ENCODE results near the gene ACTN2.
A peak's percentile ranks its signal among the peaks of the same experiment; 100 is the strongest.

The ACTN2 gene

DNA sequence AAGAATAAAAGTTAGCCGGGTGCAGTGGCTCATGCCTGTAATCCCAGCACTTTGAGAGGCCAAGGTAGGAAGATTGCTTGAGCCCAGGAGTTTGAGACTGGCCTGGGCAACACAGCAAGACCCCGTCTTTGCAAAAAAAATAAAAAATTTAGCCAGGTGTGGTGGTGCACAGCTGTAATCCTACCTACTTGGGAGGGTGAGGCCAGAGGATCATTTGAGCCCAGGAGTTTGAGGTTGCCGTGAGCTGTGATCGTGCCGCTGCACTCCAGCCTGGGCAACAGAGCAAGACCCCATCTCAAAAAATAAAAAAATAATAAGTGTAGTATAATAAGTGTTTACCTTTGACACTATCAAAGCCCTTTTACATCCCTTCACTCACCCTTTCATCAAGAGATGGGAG lies 5.0 kb downstream of the ACTN2 start:
- H3K4me3 ChIP-seq (ENCODE audit: extremely low read depth, insufficient read depth, low read length, poor library complexity, severe bottlenecking), result no peak overlapping the region
- H3K9me3 ChIP-seq (ENCODE audit: control insufficient read depth, low read length), result no peaks in the 10 kb centered on the region
- peaks cover 7% of the 10 kb centered on the region for H3K4me1 ChIP-seq (ENCODE audit: control insufficient read depth, insufficient read depth, low read length, poor library complexity, severe bottlenecking)
- no peak overlapping the region for H3K27ac ChIP-seq (ENCODE audit: low read depth, low read length, severe bottlenecking)
- WGBS, 2 experiments (ENCODE audit: insufficient coverage in 2 of 2), result 73 to 100% methylated on average over 2 of the region's 5 CpGs
- no peaks in the 10 kb centered on the region for H3K36me3 ChIP-seq (ENCODE audit: control insufficient read depth, insufficient read depth, low read length)

DNA sequence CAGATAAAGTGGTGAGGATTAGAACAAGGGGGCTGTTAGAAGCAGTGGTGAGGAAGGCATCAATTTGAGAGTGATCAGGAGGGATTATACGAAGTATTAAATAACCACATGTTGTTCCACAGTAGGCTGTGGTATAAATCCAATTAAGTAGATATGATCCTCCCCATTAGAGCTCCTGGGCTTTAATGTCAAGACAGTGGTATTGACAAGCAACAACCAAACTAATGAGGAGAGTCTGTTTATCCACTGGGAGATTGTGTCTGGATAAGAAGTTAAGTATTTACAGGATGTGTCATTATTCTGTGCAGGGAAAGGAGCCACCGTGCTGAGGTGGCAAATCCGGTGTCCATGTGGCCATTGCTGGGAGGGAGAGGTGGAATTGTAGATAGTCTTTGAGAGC lies 5.8 kb downstream of the ACTN2 start:
- peaks cover 7% of the 10 kb centered on the region for H3K4me1 ChIP-seq (ENCODE audit: control insufficient read depth, insufficient read depth, low read length, poor library complexity, severe bottlenecking)

DNA sequence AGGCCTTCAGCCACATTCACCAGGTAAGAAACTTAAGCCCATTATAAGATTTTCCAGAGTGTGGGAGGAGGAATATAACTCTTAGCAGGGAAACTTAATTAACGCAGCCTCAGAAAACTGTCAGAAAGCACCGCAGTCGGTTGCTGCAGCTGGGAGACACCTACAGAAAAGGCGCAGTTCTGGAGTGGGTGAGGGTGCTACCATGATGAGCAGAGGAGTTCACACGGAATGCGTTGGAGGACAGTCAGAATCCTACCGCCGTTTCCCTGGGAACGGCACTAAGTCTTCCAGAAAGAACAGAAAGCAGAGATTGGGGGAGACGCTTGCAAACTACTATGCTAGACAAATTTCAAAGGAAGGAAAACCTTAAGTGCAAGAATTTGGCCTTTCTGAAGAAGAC lies 6.4 kb downstream of the ACTN2 start:
- Histone ChIP-seq H3K9me3 (ENCODE audit: control insufficient read depth, low read length) (no peaks in the 10 kb centered on the region), H3K36me3 (ENCODE audit: control insufficient read depth, insufficient read depth, low read length) (no peaks in the 10 kb centered on the region), H3K4me1 (ENCODE audit: control insufficient read depth, insufficient read depth, low read length, poor library complexity, severe bottlenecking) (peaks cover 7% of the 10 kb centered on the region), H3K4me3 (ENCODE audit: extremely low read depth, insufficient read depth, low read length, poor library complexity, severe bottlenecking) (no peak overlapping the region), H3K27ac (ENCODE audit: low read depth, low read length, severe bottlenecking) (no peak overlapping the region)
- WGBS, 2 experiments (ENCODE audit: insufficient coverage in 2 of 2), result 89 to 91% methylated on average over 9 to 10 of the region's 10 CpGs

More for the DNA sequence above, 5.8 kb downstream of the ACTN2 start:
- Histone ChIP-seq H3K27ac (ENCODE audit: low read depth, low read length, severe bottlenecking) (no peak overlapping the region), H3K4me3 (ENCODE audit: extremely low read depth, insufficient read depth, low read length, poor library complexity, severe bottlenecking) (no peak overlapping the region), H3K36me3 (ENCODE audit: control insufficient read depth, insufficient read depth, low read length) (no peaks in the 10 kb centered on the region), H3K9me3 (ENCODE audit: control insufficient read depth, low read length) (no peaks in the 10 kb centered on the region)
- WGBS, 2 experiments (ENCODE audit: insufficient coverage in 2 of 2), result 80 to 89% methylated on average over 2 of the region's 3 CpGs

DNA sequence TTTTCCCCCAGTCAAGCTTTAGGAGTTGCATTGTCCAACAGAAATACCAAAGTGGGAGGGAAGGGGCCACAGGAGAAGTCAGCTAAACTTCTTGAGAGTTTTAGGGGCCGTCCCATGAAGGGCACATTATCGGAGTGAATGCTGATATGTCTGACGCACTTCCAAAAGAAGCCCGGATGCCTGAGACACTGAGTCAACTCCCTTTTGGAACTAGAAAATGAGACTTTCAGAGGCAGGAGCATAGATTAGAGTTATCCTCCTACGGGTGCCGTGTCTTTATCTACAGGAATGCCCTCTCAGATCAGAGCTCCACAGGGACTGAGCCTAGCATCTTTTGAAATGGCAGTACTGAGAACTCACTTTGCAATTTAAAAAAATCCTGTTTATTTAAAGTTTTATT lies 13.1 kb downstream of the ACTN2 start:
- 59 to 65% methylated on average over 6 of the region's 6 CpGs for WGBS, 2 experiments (ENCODE audit: insufficient coverage in 2 of 2)
- H3K36me3 ChIP-seq (ENCODE audit: control insufficient read depth, insufficient read depth, low read length), result no peaks in the 10 kb centered on the region

DNA sequence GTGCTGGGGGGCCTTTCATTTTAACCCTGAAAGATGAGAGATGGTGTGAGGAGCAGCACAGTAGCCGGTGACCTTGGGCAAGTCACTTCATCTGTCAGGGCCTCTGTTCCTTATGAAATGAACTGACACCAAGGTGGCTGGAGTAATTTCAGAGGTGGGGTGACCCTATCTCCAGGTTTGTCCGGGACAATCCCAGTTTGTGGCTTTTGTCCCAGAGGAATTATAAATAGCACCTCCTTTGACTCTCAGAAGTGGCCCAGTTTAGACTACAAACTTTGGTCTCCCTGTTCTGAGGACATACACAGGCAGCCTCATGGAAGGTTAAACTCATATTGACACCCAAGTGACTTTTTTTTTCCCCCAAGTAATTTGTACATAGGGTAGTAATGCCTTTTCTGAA lies 14.6 kb downstream of the ACTN2 start:
- Histone ChIP-seq H3K36me3 (ENCODE audit: control insufficient read depth, insufficient read depth, low read length) (no peaks in the 10 kb centered on the region), H3K9me3 (ENCODE audit: control insufficient read depth, low read length) (no peaks in the 10 kb centered on the region), H3K27ac (ENCODE audit: low read depth, low read length, severe bottlenecking) (no peak overlapping the region), H3K4me1 (ENCODE audit: control insufficient read depth, insufficient read depth, low read length, poor library complexity, severe bottlenecking) (peaks cover 22% of the 10 kb centered on the region), H3K4me3 (ENCODE audit: extremely low read depth, insufficient read depth, low read length, poor library complexity, severe bottlenecking) (no peak overlapping the region)
- 72 to 80% methylated on average over 2 of the region's 2 CpGs for WGBS, 2 experiments (ENCODE audit: insufficient coverage in 2 of 2)

More for the DNA sequence above, 13.1 kb downstream of the ACTN2 start:
- Histone ChIP-seq H3K4me1 (ENCODE audit: control insufficient read depth, insufficient read depth, low read length, poor library complexity, severe bottlenecking) (peaks cover 16% of the 10 kb centered on the region), H3K27ac (ENCODE audit: low read depth, low read length, severe bottlenecking) (peak overlapping the region; percentile 63), H3K4me3 (ENCODE audit: extremely low read depth, insufficient read depth, low read length, poor library complexity, severe bottlenecking) (no peak overlapping the region), H3K9me3 (ENCODE audit: control insufficient read depth, low read length) (no peaks in the 10 kb centered on the region)

DNA sequence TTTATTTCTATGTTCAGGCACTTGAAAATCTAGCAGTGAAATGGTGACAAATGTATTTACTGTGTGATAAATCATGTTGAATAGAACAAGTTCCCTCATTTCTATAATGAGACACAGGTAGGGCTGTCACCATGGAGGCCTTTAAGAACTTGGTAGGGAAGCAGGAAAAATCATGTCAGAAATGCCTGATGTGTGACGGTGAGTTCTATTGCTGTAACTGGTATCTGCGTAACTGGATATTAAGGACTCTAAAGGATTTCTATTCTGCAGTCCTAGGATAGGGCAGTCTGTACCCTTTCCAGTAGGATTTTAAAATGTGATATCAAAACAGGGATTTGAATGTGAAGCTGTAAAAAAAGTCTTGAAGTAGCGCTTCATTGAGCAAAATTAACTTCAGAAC lies 15.5 kb downstream of the ACTN2 start:
- Histone ChIP-seq H3K4me1 (ENCODE audit: control insufficient read depth, insufficient read depth, low read length, poor library complexity, severe bottlenecking) (peaks cover 22% of the 10 kb centered on the region), H3K4me3 (ENCODE audit: extremely low read depth, insufficient read depth, low read length, poor library complexity, severe bottlenecking) (no peak overlapping the region), H3K27ac (ENCODE audit: low read depth, low read length, severe bottlenecking) (no peak overlapping the region), H3K36me3 (ENCODE audit: control insufficient read depth, insufficient read depth, low read length) (no peaks in the 10 kb centered on the region), H3K9me3 (ENCODE audit: control insufficient read depth, low read length) (no peaks in the 10 kb centered on the region)
- WGBS, 2 experiments (ENCODE audit: insufficient coverage in 2 of 2), result 94 to 100% methylated on average over 3 of the region's 3 CpGs

DNA sequence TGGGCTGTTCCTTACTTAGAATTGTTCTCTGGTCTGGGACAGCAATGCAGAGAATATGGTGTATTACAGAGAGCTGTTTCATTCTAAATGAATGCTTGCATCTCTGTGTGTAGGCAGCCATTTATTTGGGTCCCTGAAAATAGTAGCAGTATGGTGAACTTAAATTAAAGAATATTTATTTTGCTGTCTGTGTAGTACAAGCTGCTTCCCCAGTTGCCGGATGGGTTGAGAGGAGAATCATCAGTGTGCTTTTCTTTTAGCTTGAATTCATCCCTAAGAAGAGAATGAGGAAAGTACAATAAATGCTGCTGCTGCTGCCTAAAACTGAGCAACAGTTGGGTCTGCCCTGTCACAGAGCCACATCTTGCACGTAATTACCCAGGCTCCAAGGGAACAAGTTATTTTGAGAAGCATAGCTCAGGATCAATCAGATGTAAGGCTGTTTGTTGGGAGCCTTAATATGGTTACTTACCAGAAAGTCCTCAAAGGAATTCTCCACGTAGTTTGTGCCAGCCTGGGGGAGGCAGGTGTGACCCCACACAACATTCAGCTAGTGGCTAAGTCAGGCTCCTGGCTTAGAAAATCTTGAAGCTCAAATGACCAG lies 16.6 kb downstream of the ACTN2 start:
- no peaks in the 10 kb centered on the region for H3K9me3 ChIP-seq (ENCODE audit: control insufficient read depth, low read length)
- H3K36me3 ChIP-seq (ENCODE audit: control insufficient read depth, insufficient read depth, low read length), result no peaks in the 10 kb centered on the region
- peak overlapping the region; percentile 47 for H3K27ac ChIP-seq (ENCODE audit: low read depth, low read length, severe bottlenecking)
- H3K4me1 ChIP-seq (ENCODE audit: control insufficient read depth, insufficient read depth, low read length, poor library complexity, severe bottlenecking), result peaks cover 22% of the 10 kb centered on the region
- WGBS, 2 experiments (ENCODE audit: insufficient coverage in 2 of 2), result 82 to 86% methylated on average over 3 of the region's 3 CpGs
- H3K4me3 ChIP-seq (ENCODE audit: extremely low read depth, insufficient read depth, low read length, poor library complexity, severe bottlenecking), result no peak overlapping the region

DNA sequence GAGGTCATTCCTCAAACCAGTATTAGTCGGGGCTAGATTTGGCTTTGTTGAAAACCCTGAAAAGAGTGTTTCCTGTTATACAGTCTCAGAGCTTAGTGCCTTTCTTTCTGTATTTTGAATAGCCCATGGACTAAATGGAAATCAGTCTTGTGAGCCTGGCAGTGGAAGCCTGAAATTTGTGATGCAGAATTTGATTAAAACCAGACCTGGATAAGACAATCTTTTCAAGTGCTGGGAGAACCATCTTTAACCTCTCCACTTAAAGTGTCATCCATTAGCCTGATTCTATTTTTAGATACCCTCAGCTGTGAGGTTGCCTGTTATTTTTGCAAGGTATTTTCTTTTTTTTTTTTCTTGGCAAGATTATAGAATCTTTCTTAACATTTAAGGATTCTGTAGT lies 19.5 kb downstream of the ACTN2 start:
- H3K4me3 ChIP-seq (ENCODE audit: extremely low read depth, insufficient read depth, low read length, poor library complexity, severe bottlenecking), result no peak overlapping the region
- WGBS, 2 experiments (ENCODE audit: insufficient coverage in 2 of 2), result no CpG with 5 or more reads among the region's 1 CpG
- peak overlapping the region; percentile 54 for H3K27ac ChIP-seq (ENCODE audit: low read depth, low read length, severe bottlenecking)
- H3K4me1 ChIP-seq (ENCODE audit: control insufficient read depth, insufficient read depth, low read length, poor library complexity, severe bottlenecking), result peaks cover 9% of the 10 kb centered on the region
- H3K9me3 ChIP-seq (ENCODE audit: control insufficient read depth, low read length), result no peaks in the 10 kb centered on the region
- no peaks in the 10 kb centered on the region for H3K36me3 ChIP-seq (ENCODE audit: control insufficient read depth, insufficient read depth, low read length)

DNA sequence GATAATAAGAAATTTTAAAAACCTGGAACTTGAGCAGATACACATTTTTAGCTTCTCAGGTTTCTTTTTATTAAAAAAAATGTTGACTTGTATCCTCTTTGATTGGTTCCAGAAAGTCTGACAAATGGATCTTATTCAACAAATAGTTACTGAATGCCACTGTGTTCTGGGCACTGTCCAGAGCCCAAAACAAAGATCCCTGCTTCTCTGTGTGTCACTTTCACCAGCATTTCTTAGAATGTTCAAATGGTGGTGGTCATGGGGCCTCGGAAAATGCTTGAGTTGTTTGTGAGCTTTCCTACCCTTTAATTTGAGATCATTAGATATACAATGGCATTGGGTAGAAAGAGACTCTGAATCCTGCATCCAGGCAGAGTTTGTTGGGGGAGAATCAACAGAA lies 19.9 kb downstream of the ACTN2 start:
- H3K27ac ChIP-seq (ENCODE audit: low read depth, low read length, severe bottlenecking), result peak overlapping the region; percentile 41
- H3K9me3 ChIP-seq (ENCODE audit: control insufficient read depth, low read length), result no peaks in the 10 kb centered on the region
- no peaks in the 10 kb centered on the region for H3K36me3 ChIP-seq (ENCODE audit: control insufficient read depth, insufficient read depth, low read length)
- WGBS, 2 experiments (ENCODE audit: insufficient coverage in 2 of 2), result no CpG with 5 or more reads among the region's 1 CpG
- H3K4me3 ChIP-seq (ENCODE audit: extremely low read depth, insufficient read depth, low read length, poor library complexity, severe bottlenecking), result no peak overlapping the region
- H3K4me1 ChIP-seq (ENCODE audit: control insufficient read depth, insufficient read depth, low read length, poor library complexity, severe bottlenecking), result peaks cover 9% of the 10 kb centered on the region

DNA sequence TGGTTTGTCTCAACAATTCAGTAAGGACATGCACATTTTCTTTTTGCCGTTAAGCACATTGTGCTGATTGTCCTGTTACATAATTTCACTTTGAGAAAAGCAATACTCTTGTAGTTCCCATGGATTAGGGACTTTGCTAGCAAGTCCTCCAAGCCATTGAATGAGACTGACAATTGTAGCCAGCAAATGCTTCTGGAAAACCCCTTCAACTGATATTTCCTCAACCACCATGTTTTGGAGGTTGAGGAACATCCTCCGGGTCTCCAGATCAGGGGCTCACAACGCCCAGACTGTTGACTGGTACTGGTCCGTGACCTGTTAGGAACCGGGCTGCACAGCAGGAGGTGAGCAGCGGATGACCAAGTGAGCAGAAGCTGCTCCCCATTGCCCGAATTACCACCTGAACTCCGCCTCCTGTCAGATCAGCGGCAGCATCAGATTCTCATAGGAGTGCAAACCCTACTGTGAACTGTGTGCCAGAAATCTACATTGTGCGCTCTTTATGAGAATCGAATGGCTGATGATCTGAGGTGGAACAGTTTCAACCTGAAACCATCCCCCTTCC lies 24.1 kb downstream of the ACTN2 start:
- no peak overlapping the region for H3K4me3 ChIP-seq (ENCODE audit: extremely low read depth, insufficient read depth, low read length, poor library complexity, severe bottlenecking)
- WGBS, 2 experiments (ENCODE audit: insufficient coverage in 2 of 2), result 83 to 85% methylated on average over 10 to 11 of the region's 11 CpGs

DNA sequence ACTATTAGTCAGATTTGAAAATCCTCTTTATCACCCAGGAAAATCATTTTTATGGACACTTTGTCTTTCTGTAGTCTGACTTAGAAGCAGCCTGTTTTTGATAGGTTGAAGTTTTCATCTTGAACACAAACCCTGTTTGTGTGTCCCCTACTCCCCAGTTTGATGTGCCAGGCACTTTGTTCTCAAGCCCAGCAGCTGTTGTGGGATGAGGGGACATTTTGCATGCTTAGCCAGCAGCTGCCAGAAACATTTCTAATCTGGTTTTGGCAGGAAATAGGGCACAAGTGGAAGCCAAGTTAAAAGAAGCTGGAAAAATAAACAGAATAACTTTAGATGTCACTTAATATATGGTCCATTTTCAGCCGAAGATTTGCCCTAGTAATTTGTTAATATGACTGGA lies 29.9 kb downstream of the ACTN2 start:
- Histone ChIP-seq H3K36me3 (ENCODE audit: control insufficient read depth, insufficient read depth, low read length) (peaks cover 2% of the 10 kb centered on the region), H3K27ac (ENCODE audit: low read depth, low read length, severe bottlenecking) (no peak overlapping the region), H3K4me1 (ENCODE audit: control insufficient read depth, insufficient read depth, low read length, poor library complexity, severe bottlenecking) (peaks cover 5% of the 10 kb centered on the region), H3K4me3 (ENCODE audit: extremely low read depth, insufficient read depth, low read length, poor library complexity, severe bottlenecking) (no peak overlapping the region), H3K9me3 (ENCODE audit: control insufficient read depth, low read length) (peaks cover 3% of the 10 kb centered on the region)
- 90% methylated on average over 1 of the region's 1 CpG; no CpG with 5 or more reads in 1 of the 2 experiments for WGBS, 2 experiments (ENCODE audit: insufficient coverage in 2 of 2)

More for the DNA sequence above, 24.1 kb downstream of the ACTN2 start:
- Histone ChIP-seq H3K9me3 (ENCODE audit: control insufficient read depth, low read length) (peaks cover 3% of the 10 kb centered on the region), H3K27ac (ENCODE audit: low read depth, low read length, severe bottlenecking) (no peak overlapping the region), H3K36me3 (ENCODE audit: control insufficient read depth, insufficient read depth, low read length) (no peaks in the 10 kb centered on the region), H3K4me1 (ENCODE audit: control insufficient read depth, insufficient read depth, low read length, poor library complexity, severe bottlenecking) (peaks cover 10% of the 10 kb centered on the region)

All from mesodermal cell (in vitro differentiated cells).